K562 (cell line): ENCODE data around the gene MGST2. TPM values are rescaled to one million over a fixed set of nuclear protein-coding genes. Genes with fewer than 3 reads are reported as not detected.
A peak's percentile ranks its signal among the peaks of the same experiment; 100 is the strongest.

ENCODE experiments used
- ATAC-seq: fragments of 200-7000 bp; cut with Tn5 transposase; 3 replicates; pipeline ENCODE4 v1.9.1; 2020; ENCODE audit warnings: moderate library complexity
- BruUV-seq: library from RNA; stranded (reverse); fragments of 400-500 nt; replicated peaks from 2 replicates; lab custom pipeline; 2021; lab: Mats Ljungman, UMichigan
- CTCF ChIA-PET: fragments of 300-600 bp; formaldehyde crosslinking; extraction: SDS; loops from one replicate; lab custom pipeline; 2021; ENCODE audit warnings: low intra/inter-chr PET ratio; lab: Yijun Ruan, JAX
- POLR2A ChIA-PET: fragments of 300-600, 350-650 bp; sonication (Branson Sonifier 250); formaldehyde crosslinking; extraction: SDS; loops from one replicate; lab custom pipeline; 2021; ENCODE audit warnings: antibody characterized with exemption, inconsistent platforms; lab: Yijun Ruan, JAX
- DNase-seq, 4 experiments: peaks; one replicate each; pipeline versions ENCODE4 v3.0.0 to v3.0.0-alpha.2; 2011 to 2018; ENCODE audit warnings: low spot score in 3 of 4, mixed read lengths in 3 of 4; ENCODE audit errors: extremely low read depth in 1 of 4
- FAIRE-seq: peaks from 2 replicates; lab custom pipeline; 2011; peaks lifted over from hg19 to GRCh38; lab: Jason Lieb, UNC
- H2AFZ ChIP-seq: 2 replicates; pipeline ENCODE4 v1.6.0; 2011; ENCODE audit warnings: low read depth, low read length, control low read depth, inconsistent platforms
- H3K27ac ChIP-seq: fragments of 200-600 bp; 3 replicates; pipeline ENCODE4 v1.8.0; 2011; ENCODE audit warnings: low read depth, mild to moderate bottlenecking, control low read depth, inconsistent platforms, low read length, moderate library complexity, mixed read lengths; ENCODE audit errors: extremely low read depth
- H3K27me3 ChIP-seq, 2 experiments: fragments of 300-600 bp in 1 of 2; 2 replicates in 1 of 2; 3 replicates in 1 of 2; pipeline versions ENCODE4 v1.6.0 to v1.8.0; 2011; ENCODE audit warnings: inconsistent platforms in 2 of 2, low read length in 2 of 2, mild to moderate bottlenecking in 1 of 2, mixed read lengths in 1 of 2, moderate library complexity in 1 of 2; ENCODE audit not compliant: control insufficient read depth in 2 of 2, insufficient read depth in 2 of 2
- H3K36me3 ChIP-seq: fragments of 300-600 bp; 3 replicates; pipeline ENCODE4 v1.8.0; 2011; ENCODE audit warnings: mild to moderate bottlenecking, low read length, inconsistent platforms; ENCODE audit not compliant: control insufficient read depth, insufficient read depth
- H3K4me1 ChIP-seq, 2 experiments: fragments of 200-600 bp in 1 of 2; replicated peaks in 1 of 2; 2 replicates in 1 of 2; 3 replicates in 1 of 2; pipeline versions ENCODE4 v1.5.1 to v1.8.0; 2011; ENCODE audit warnings: inconsistent platforms in 2 of 2, low read length in 2 of 2, mild to moderate bottlenecking in 1 of 2, mixed read lengths in 1 of 2, moderate library complexity in 1 of 2; ENCODE audit not compliant: control insufficient read depth in 2 of 2, insufficient read depth in 2 of 2
- H3K4me2 ChIP-seq: 2 replicates; pipeline ENCODE4 v1.6.1; 2011; ENCODE audit warnings: low read length, control low read depth, inconsistent platforms, mixed read lengths; ENCODE audit not compliant: insufficient read depth
- H3K4me3 ChIP-seq: fragments of 200-600 bp; sonication (generic), shearing (Covaris generic); 2 replicates; pipeline ENCODE4 v1.5.1; 2016; ENCODE audit warnings: control low read depth, inconsistent platforms
- H3K79me2 ChIP-seq: fragments of 200-600 bp; 3 replicates; pipeline ENCODE4 v1.8.0; 2011; ENCODE audit warnings: low read length, inconsistent platforms; ENCODE audit not compliant: control insufficient read depth, insufficient read depth
- H3K9ac ChIP-seq, 2 experiments: 2 replicates each; pipeline versions ENCODE4 v1.6.0 to v1.6.1; 2011; ENCODE audit warnings: low read depth in 2 of 2, low read length in 2 of 2, control low read depth in 1 of 2, inconsistent platforms in 1 of 2, mild to moderate bottlenecking in 1 of 2, mixed read lengths in 1 of 2; ENCODE audit not compliant: insufficient read depth in 1 of 2
- H3K9me1 ChIP-seq: one replicate; pipeline ENCODE4 v1.6.0; 2011; ENCODE audit warnings: inconsistent platforms, mild to moderate bottlenecking, low read length, moderate library complexity; ENCODE audit not compliant: control insufficient read depth, insufficient read depth
- H3K9me3 ChIP-seq: replicated peaks from 2 replicates; pipeline ENCODE4 v1.5.1; 2011; ENCODE audit warnings: low read depth, low read length, inconsistent platforms; ENCODE audit not compliant: control insufficient read depth, insufficient read depth
- H4K20me1 ChIP-seq: replicated peaks from 2 replicates; pipeline ENCODE4 v1.6.1; 2011; ENCODE audit warnings: low read length, inconsistent platforms, mixed read lengths; ENCODE audit not compliant: control insufficient read depth, insufficient read depth
- BRF1 ChIP-seq: IDR thresholded peaks from 3 replicates; pipeline ENCODE4 v1.6.1; 2011; ENCODE audit warnings: borderline replicate concordance, mild to moderate bottlenecking; ENCODE audit not compliant: insufficient read length; ENCODE audit errors: extremely low read depth
- CEBPB ChIP-seq: fragments of 450-650 bp; IDR thresholded peaks from 2 replicates; pipeline ENCODE4 v1.6.1; 2016; ENCODE audit warnings: missing genetic modification characterization, missing compliant biosample characterization
- FOS ChIP-seq: IDR thresholded peaks from 3 replicates; pipeline ENCODE4 v1.6.1; 2011; ENCODE audit not compliant: insufficient read length; ENCODE audit errors: extremely low read depth
- HLTF ChIP-seq: fragments of 450-650 bp; IDR thresholded peaks from 2 replicates; pipeline ENCODE4 v1.6.1; 2016
- SLC30A9 ChIP-seq: fragments of 250-450 bp; sonication (Bioruptor Pico); IDR thresholded peaks from 2 replicates; pipeline ENCODE4 v1.8.0; 2022; ENCODE audit warnings: mild to moderate bottlenecking, moderate library complexity
- SUPT5H ChIP-seq: fragments of 450-650 bp; IDR thresholded peaks from 2 replicates; pipeline ENCODE4 v1.6.1; 2016
- TAF7 ChIP-seq: fragments of 450-650 bp; IDR thresholded peaks from 2 replicates; pipeline ENCODE4 v1.6.1; 2016; ENCODE audit warnings: missing genetic modification characterization, missing compliant biosample characterization
- TCF7 ChIP-seq: sonication (generic); IDR thresholded peaks from 2 replicates; pipeline ENCODE4 v1.6.1; 2016; ENCODE audit warnings: antibody characterized with exemption, borderline replicate concordance
- TCFL5 ChIP-seq: fragments of 250-450 bp; sonication (Bioruptor Pico); conservative IDR thresholded peaks from 2 replicates; pipeline ENCODE4 v1.6.1; 2021; ENCODE audit warnings: mild to moderate bottlenecking, moderate library complexity, matching md5 sums
- ZNF431 ChIP-seq: sonication (generic); formaldehyde crosslinking; IDR thresholded peaks from 2 replicates; pipeline ENCODE4 v1.8.0; 2022; ENCODE audit warnings: mild to moderate bottlenecking, missing genetic modification reagents
- ZNF785 ChIP-seq: fragments of 250-450 bp; sonication (Bioruptor Pico); IDR thresholded peaks from 2 replicates; pipeline ENCODE4 v1.4.0; 2020; ENCODE audit warnings: mild to moderate bottlenecking
- WGBS: fragments of 100-300 bp; shearing (Covaris generic); methylation state at CpG from one replicate; pipeline ENCODE4 v1.1.6; 2016; ENCODE audit warnings: low coverage, mixed read lengths; ENCODE audit not compliant: insufficient coverage; ENCODE audit errors: missing lambda C conversion rate; 5-methylcytosine and 5-hydroxymethylcytosine counted together
- in situ Hi-C: fragments of 300-500 bp; cut with MboI; formaldehyde crosslinking; loops from 4 replicates; pipeline ENCODE4 v1.15.0; 2018; ENCODE audit warnings: inconsistent platforms, mixed read lengths
- intact Hi-C: fragments of 100-400 bp; cut with micrococcal nuclease; formaldehyde crosslinking; loops from 2 replicates; pipeline ENCODE4 v1.14.2; 2022
- polyA plus RNA-seq, 8 experiments: library from polyadenylated mRNA; depleted of rRNA in 4 of 8; stranded (reverse) in 5 of 8; unstranded in 3 of 8; fragments of >200 nt; fragmentation: Nextera tagmentation in 2 of 8; fragmentation: Illumina TruSeq in 1 of 8; extraction: Ambion mirVana in 2 of 8; extraction: Trizol in 1 of 8; gene quantifications; 2 replicates each; pipeline versions ENCODE4 v1.2.1 to v1.2.3, GENCODE V29; 2011 to 2014; ENCODE audit warnings: inconsistent platforms in 1 of 8, missing spikeins in 1 of 8
- total RNA-seq, 7 experiments: library from RNA; depleted of rRNA in 6 of 7; stranded (reverse); fragments of >200 nt in 6 of 7; fragmentation: Illumina TruSeq in 2 of 7; extraction: Trizol in 2 of 7; gene quantifications; 2 replicates each; pipeline versions ENCODE4 v1.2.1 to v1.2.3, GENCODE V29; 2011 to 2021; ENCODE audit warnings: low replicate concordance in 1 of 7
- TF ChIP-seq, protein P1 (sequence below): fragments of 450-650 bp; formaldehyde crosslinking; IDR thresholded peaks from 2 replicates; pipeline ENCODE4 v1.4.0; 2022; ENCODE audit warnings: missing genetic modification characterization
- TF ChIP-seq, protein P2 (sequence below): sonication (generic); formaldehyde crosslinking; IDR thresholded peaks from 2 replicates; pipeline ENCODE4 v1.8.0; 2023; ENCODE audit warnings: mild to moderate bottlenecking, missing genetic modification reagents

Gene MGST2
- total and polyA plus RNA-seq, 9 of the 15 experiments (the other 6 are each of a cell fraction or from before 2014, with no cell fraction given), result 38.7 to 115 (median 84.6) TPM

DNA sequence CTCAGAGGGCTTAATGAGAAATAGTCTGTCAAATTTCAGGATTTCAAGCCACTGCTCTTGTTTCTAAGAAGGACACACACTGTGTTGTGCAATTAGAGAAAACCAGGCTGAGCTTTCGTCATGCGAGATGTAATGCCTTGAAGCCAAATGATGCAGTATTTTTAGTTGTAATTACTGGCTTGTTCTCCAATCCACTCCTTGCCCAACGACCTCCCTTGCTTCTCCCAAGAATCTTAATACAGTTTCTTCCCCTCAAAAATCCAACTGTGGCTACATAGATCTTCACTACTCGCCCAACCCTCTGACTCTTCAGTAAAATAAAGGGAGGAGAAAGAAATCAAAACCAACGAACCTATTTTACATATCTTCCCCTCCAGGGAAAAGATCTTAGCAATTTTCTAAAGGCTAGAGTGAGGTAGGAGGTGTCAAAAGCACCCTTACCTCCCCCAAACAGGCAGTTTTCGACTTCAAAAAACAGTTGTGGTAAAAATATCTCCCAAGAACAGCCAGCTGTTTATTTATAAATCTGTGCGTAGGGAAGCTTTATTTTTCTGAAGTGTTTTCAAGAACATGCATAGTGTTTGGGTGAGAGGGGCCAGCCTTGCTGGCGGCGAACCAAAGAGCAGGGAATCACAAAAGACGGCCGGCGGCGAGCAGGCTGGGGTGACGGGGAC is 68.7 kb downstream of the MGST2 start:
- ChIA-PET POLR2A (interaction anchor here (0.5 kb wide), 1 partner anchor 111 kb away, joined by 4 read pairs; no protein-coding TSS in a partner anchor), CTCF (no interaction called here)
- WGBS, result 53% methylated on average over 14 of the region's 14 CpGs
- TF ChIP-seq HLTF, result no peak
- 0 out of 2 replicates have a peak, but pooled peaks have one; percentile 10 for TF ChIP-seq CEBPB (tag)
- no peak overlapping the region for H3K4me2 ChIP-seq
- no peak overlapping the region for H3K9ac ChIP-seq
- DNase-seq (no peak), FAIRE-seq (no peak), ATAC-seq (no peak)
- H2AFZ ChIP-seq, result no peak overlapping the region
- intact Hi-C loops, result no loop called here
- no peaks in the 10 kb centered on the region for H3K9me3 ChIP-seq
- H4K20me1 ChIP-seq, result no peaks in the 10 kb centered on the region; the same call in 1 of the 2 replicates
- H3K4me1 ChIP-seq, result peaks cover 0 to 8% of the 10 kb centered on the region in 2 experiments; a peak in 2 of 5 replicates
- no peak overlapping the region for H3K27ac ChIP-seq
- no peaks in the 10 kb centered on the region for H3K36me3 ChIP-seq
- H3K79me2 ChIP-seq, result no peaks in the 10 kb centered on the region
- in situ Hi-C loops, result no loop called here
- H3K9me1 ChIP-seq, result no peaks in the 10 kb centered on the region
- H3K4me3 ChIP-seq, result no peak overlapping the region
- peaks cover 3 to 12% of the 10 kb centered on the region in 2 experiments; a peak in 3 of 5 replicates for H3K27me3 ChIP-seq
- BruUV-seq, result no TSS peak

DNA sequence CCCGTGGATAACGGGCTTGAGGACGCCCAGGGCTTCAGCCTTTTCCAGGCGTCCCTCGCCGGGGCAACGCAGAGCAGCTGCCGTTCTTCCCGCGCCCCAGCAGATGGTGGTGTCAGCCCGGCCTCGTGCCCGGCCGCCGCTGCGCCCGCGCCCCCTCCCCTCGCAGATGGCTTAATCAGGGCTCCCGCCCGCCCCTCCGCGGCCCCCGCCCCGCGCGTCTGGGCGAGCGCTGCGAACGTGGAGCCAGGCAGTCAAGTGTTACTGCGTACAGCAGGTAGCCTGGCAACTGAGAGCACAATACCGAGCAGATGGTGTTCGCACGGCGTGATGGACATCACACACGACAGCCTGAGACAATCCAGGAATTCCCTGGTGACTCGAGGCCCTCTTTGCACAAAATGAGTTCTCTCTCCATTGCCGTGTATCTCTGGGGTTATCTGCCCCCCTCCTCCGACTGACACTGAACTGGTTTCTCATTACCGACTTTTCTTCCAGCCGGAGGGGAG is 69.3 kb downstream of the MGST2 start:
- in situ Hi-C loops, result no loop called here
- H3K36me3 ChIP-seq, result no peaks in the 10 kb centered on the region
- no peaks in the 10 kb centered on the region for H3K9me3 ChIP-seq
- ChIA-PET POLR2A (interaction anchor here (0.5 kb wide), 1 partner anchor 112 kb away, joined by 4 read pairs; no protein-coding TSS in a partner anchor), CTCF (no interaction called here)
- intact Hi-C loops, result no loop called here
- peaks cover 3 to 14% of the 10 kb centered on the region in 2 experiments; a peak in 3 of 5 replicates for H3K27me3 ChIP-seq
- H3K4me2 ChIP-seq, result no peak overlapping the region
- DNase-seq (no peak), ATAC-seq (no peak), FAIRE-seq (no peak)
- H3K9ac ChIP-seq, result no peak overlapping the region
- H3K79me2 ChIP-seq, result no peaks in the 10 kb centered on the region
- WGBS, result 62% methylated on average over 24 of the region's 42 CpGs
- peaks cover 0 to 8% of the 10 kb centered on the region in 2 experiments; a peak in 2 of 5 replicates for H3K4me1 ChIP-seq
- no peaks in the 10 kb centered on the region for H3K9me1 ChIP-seq
- no peak overlapping the region for H2AFZ ChIP-seq
- no TSS peak for BruUV-seq
- H3K4me3 ChIP-seq, result no peak overlapping the region
- no peaks in the 10 kb centered on the region; the same call in 1 of the 2 replicates for H4K20me1 ChIP-seq
- H3K27ac ChIP-seq, result no peak overlapping the region
- TF ChIP-seq FOS, result no peak
- TF ChIP-seq TCF7, result no peak
- TF ChIP-seq BRF1, result no peak
- TF ChIP-seq ZNF431 (CRISPR knock-in tag), result no peak
- no peak for TF ChIP-seq TAF7
- no peak for TF ChIP-seq ZNF785
- TF ChIP-seq SLC30A9 (CRISPR knock-in tag), result no peak
- no peak for TF ChIP-seq SUPT5H
- no peak for TF ChIP-seq TCFL5 (CRISPR knock-in tag)
- TF ChIP-seq, protein P1, sequence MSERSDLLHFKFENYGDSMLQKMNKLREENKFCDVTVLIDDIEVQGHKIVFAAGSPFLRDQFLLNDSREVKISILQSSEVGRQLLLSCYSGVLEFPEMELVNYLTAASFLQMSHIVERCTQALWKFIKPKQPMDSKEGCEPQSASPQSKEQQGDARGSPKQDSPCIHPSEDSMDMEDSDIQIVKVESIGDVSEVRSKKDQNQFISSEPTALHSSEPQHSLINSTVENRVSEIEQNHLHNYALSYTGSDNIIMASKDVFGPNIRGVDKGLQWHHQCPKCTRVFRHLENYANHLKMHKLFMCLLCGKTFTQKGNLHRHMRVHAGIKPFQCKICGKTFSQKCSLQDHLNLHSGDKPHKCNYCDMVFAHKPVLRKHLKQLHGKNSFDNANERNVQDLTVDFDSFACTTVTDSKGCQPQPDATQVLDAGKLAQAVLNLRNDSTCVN (CRISPR knock-in tag), result no peak
- TF ChIP-seq, protein P2, sequence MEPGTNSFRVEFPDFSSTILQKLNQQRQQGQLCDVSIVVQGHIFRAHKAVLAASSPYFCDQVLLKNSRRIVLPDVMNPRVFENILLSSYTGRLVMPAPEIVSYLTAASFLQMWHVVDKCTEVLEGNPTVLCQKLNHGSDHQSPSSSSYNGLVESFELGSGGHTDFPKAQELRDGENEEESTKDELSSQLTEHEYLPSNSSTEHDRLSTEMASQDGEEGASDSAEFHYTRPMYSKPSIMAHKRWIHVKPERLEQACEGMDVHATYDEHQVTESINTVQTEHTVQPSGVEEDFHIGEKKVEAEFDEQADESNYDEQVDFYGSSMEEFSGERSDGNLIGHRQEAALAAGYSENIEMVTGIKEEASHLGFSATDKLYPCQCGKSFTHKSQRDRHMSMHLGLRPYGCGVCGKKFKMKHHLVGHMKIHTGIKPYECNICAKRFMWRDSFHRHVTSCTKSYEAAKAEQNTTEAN (CRISPR knock-in tag), result no peak
